KMS-11 (cell line): ENCODE measurements around the gene ZNF518A.

ENCODE experiments used
- H2AFZ ChIP-seq: fragments of 200-600 bp; sonication (generic); 2 replicates; pipeline ENCODE4 v1.6.1; 2016; ENCODE audit warnings: antibody characterized with exemption, mixed run types, low read depth
- H3K27ac ChIP-seq: fragments of 200-600 bp; sonication (generic); 2 replicates; pipeline ENCODE4 v1.6.1; 2016; ENCODE audit warnings: mild to moderate bottlenecking, mixed run types
- H3K27me3 ChIP-seq: fragments of 200-600 bp; sonication (generic); 2 replicates; pipeline ENCODE4 v1.6.1; 2017; ENCODE audit warnings: mild to moderate bottlenecking, low read depth, mixed run types, moderate library complexity; ENCODE audit not compliant: insufficient read depth
- H3K36me3 ChIP-seq: fragments of 200-600 bp; sonication (generic); 2 replicates; pipeline ENCODE4 v1.6.1; 2017; ENCODE audit warnings: mild to moderate bottlenecking, mixed run types; ENCODE audit not compliant: insufficient read depth
- H3K4me1 ChIP-seq: fragments of 200-600 bp; sonication (generic); 2 replicates; pipeline ENCODE4 v1.6.1; 2016; ENCODE audit warnings: mild to moderate bottlenecking, low read depth, mixed run types; ENCODE audit not compliant: poor library complexity, severe bottlenecking
- H3K4me2 ChIP-seq: fragments of 200-600 bp; sonication (generic); 2 replicates; pipeline ENCODE4 v1.7.0; 2016; ENCODE audit warnings: mild to moderate bottlenecking, mixed run types
- H3K4me3 ChIP-seq: fragments of 200-600 bp; sonication (generic); IDR thresholded peaks from 2 replicates; pipeline ENCODE4 v1.6.1; 2017; ENCODE audit warnings: low read depth, low read length, mixed read lengths; ENCODE audit not compliant: insufficient read depth
- H3K79me2 ChIP-seq: fragments of 200-600 bp; sonication (generic); 2 replicates; pipeline ENCODE4 v1.6.1; 2016; ENCODE audit warnings: low read depth, mixed run types; ENCODE audit not compliant: insufficient read depth
- H3K9ac ChIP-seq: fragments of 200-600 bp; sonication (generic); 2 replicates; pipeline ENCODE4 v1.6.1; 2016; ENCODE audit warnings: mild to moderate bottlenecking, mixed run types
- H4K20me1 ChIP-seq: fragments of 200-600 bp; sonication (generic); 2 replicates; pipeline ENCODE4 v1.6.1; 2016; ENCODE audit warnings: mild to moderate bottlenecking, mixed run types; ENCODE audit not compliant: insufficient read depth
- TF ChIP-seq, protein P1 (sequence below): fragments of 200-600 bp; sonication (generic); conservative IDR thresholded peaks from 2 replicates; pipeline ENCODE4 v1.6.1; 2017; ENCODE audit warnings: low read depth, mild to moderate bottlenecking, antibody characterized with exemption, low read length, moderate library complexity, mixed read lengths

ZNF518A gene

GRCh38 chr10:96096958-96097357 is 33.1 kb upstream of the ZNF518A start:
- Histone ChIP-seq H3K4me3 (no peak overlapping the region), H4K20me1 (no peaks in the 10 kb centered on the region), H3K36me3 (no peaks in the 10 kb centered on the region), H3K9ac (no peak overlapping the region), H3K27me3 (no peaks in the 10 kb centered on the region), H2AFZ (no peak overlapping the region), H3K4me1 (no peaks in the 10 kb centered on the region), H3K4me2 (no peak overlapping the region), H3K79me2 (no peaks in the 10 kb centered on the region), H3K27ac (no peak overlapping the region)
- TF ChIP-seq, protein P1, sequence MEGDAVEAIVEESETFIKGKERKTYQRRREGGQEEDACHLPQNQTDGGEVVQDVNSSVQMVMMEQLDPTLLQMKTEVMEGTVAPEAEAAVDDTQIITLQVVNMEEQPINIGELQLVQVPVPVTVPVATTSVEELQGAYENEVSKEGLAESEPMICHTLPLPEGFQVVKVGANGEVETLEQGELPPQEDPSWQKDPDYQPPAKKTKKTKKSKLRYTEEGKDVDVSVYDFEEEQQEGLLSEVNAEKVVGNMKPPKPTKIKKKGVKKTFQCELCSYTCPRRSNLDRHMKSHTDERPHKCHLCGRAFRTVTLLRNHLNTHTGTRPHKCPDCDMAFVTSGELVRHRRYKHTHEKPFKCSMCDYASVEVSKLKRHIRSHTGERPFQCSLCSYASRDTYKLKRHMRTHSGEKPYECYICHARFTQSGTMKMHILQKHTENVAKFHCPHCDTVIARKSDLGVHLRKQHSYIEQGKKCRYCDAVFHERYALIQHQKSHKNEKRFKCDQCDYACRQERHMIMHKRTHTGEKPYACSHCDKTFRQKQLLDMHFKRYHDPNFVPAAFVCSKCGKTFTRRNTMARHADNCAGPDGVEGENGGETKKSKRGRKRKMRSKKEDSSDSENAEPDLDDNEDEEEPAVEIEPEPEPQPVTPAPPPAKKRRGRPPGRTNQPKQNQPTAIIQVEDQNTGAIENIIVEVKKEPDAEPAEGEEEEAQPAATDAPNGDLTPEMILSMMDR = no peak

- H2AFZ ChIP-seq = no peak overlapping the region
- no peak overlapping the region for H3K4me2 ChIP-seq
- H3K79me2 ChIP-seq = no peaks in the 10 kb centered on the region
- H3K27me3 ChIP-seq = no peaks in the 10 kb centered on the region
- no peak overlapping the region for H3K27ac ChIP-seq
- TF ChIP-seq, protein P1 = no peak
- no peaks in the 10 kb centered on the region for H3K4me1 ChIP-seq
- H3K4me3 ChIP-seq = no peak overlapping the region
- H4K20me1 ChIP-seq = no peaks in the 10 kb centered on the region
- H3K36me3 ChIP-seq = no peaks in the 10 kb centered on the region
- no peak overlapping the region for H3K9ac ChIP-seq
Measured at GRCh38 chr10:96097865-96098264, 32.2 kb upstream of the ZNF518A start.

DNA sequence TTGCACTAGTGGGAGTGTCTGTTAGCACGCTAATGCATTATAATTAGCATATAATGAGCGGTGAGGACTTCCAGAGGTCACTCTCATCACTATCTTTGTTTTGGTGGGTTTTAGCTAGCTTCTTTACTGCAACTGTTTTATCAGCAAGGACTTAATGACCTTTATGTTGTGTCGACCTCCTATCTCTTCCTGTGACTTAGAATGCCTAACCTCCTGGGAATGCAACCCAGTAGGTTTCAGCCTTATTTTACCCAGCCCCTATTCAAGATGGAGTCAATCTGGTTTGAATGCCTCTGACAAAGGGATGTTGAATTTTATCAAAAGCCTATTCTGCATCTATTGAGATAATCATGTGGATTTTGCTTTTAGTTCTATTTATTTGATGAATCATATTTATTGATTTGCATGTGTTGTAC is 22.5 kb upstream of the ZNF518A start:
- no peak overlapping the region for H3K9ac ChIP-seq
- H3K36me3 ChIP-seq = no peaks in the 10 kb centered on the region
- no peak overlapping the region for H3K4me2 ChIP-seq
- H2AFZ ChIP-seq = no peak overlapping the region
- H3K4me3 ChIP-seq = no peak overlapping the region
- H3K4me1 ChIP-seq = no peaks in the 10 kb centered on the region
- no peaks in the 10 kb centered on the region for H3K27me3 ChIP-seq
- H3K27ac ChIP-seq = no peak overlapping the region
- no peaks in the 10 kb centered on the region for H4K20me1 ChIP-seq
- TF ChIP-seq, protein P1 = no peak
- no peaks in the 10 kb centered on the region for H3K79me2 ChIP-seq

DNA sequence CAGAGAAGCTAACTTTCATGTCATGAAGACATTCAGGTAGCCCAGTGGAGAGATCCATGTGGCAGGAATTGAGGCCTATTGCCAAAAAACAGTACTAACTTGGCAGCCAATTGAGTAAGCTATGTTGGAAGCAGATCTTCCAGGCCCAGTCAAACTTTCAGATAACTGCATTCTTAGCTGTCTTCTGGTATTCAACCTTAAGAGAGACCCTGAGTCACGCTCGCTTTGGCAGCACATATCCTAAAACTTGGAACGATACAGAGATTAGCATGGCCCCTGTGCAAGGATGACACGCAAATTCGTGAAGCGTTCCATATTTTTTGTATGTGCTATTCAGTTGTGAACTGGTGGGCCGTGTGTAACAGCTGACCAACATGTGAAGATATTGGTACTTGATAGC is 17.6 kb upstream of the ZNF518A start:
- no peak overlapping the region for H3K27ac ChIP-seq
- H2AFZ ChIP-seq = no peak overlapping the region
- H3K4me1 ChIP-seq = no peaks in the 10 kb centered on the region
- H4K20me1 ChIP-seq = no peaks in the 10 kb centered on the region
- no peak overlapping the region for H3K9ac ChIP-seq
- no peak overlapping the region for H3K4me2 ChIP-seq
- H3K79me2 ChIP-seq = no peaks in the 10 kb centered on the region
- no peaks in the 10 kb centered on the region for H3K27me3 ChIP-seq
- no peaks in the 10 kb centered on the region for H3K36me3 ChIP-seq
- TF ChIP-seq, protein P1 = no peak
- no peak overlapping the region for H3K4me3 ChIP-seq
